Measurements from ENCODE around the gene PCLO. TPM values are rescaled to one million over a fixed set of nuclear protein-coding genes. Genes with fewer than 3 reads are reported as not detected.

PCLO gene
- total and polyA plus RNA-seq, 2 of the 8 experiments (the other 6 are each of a cell fraction or from before 2014, with no cell fraction given), result 1.5 to 3.2 TPM

- Histone ChIP-seq H2BK5ac (ENCODE audit: low read depth, low read length) (no peak overlapping the region), H2BK12ac (ENCODE audit: low read depth, low read length) (no peak overlapping the region), H3K9ac (replicated peaks in 1 of 4; ENCODE audit: extremely low read depth in 1 of 4, low read depth in 3 of 4, low read length in 3 of 4) (no peak overlapping the region), H2BK20ac (ENCODE audit: low read length) (no peak overlapping the region), H3K79me1 (ENCODE audit: low read depth, low read length) (no peaks in the 10 kb centered on the region), H2BK120ac (replicated peaks; ENCODE audit: low read depth, low read length) (no peak overlapping the region), H3K14ac (ENCODE audit: insufficient read length) (no peak overlapping the region), H2BK15ac (ENCODE audit: low read length) (no peak overlapping the region), H3K56ac (replicated peaks; ENCODE audit: insufficient read length, low read depth, low read length) (no peak overlapping the region), H4K91ac (replicated peaks; ENCODE audit: insufficient read length, low read length) (no peak overlapping the region), H3K27me3 (replicated peaks in 1 of 4; ENCODE audit: control insufficient read depth in 3 of 4, extremely low read depth in 1 of 4, insufficient read depth in 3 of 4, low read length in 3 of 4) (no peaks in the 10 kb centered on the region), H3K4me3 (ENCODE audit: extremely low read depth in 1 of 4, insufficient read depth in 2 of 4, low read depth in 3 of 4, low read length in 4 of 4) (no peak overlapping the region), H3K18ac (ENCODE audit: extremely low read depth, low read length) (no peak overlapping the region), H4K20me1 (replicated peaks in 1 of 2; ENCODE audit: control insufficient read depth in 1 of 2, insufficient read depth in 2 of 2, low read length in 2 of 2) (peaks cover 0 to 1% of the 10 kb centered on the region in 2 experiments), H3K4me2 (ENCODE audit: insufficient read depth in 1 of 2, low read depth in 2 of 2, low read length in 2 of 2) (no peak overlapping the region), H4K8ac (ENCODE audit: extremely low read depth, insufficient read depth, low read length) (no peak overlapping the region), H2AFZ (ENCODE audit: low read length) (0 out of 2 replicates have a peak overlapping the region, but pooled peaks have one; percentile 9), H3K36me3 (ENCODE audit: control insufficient read depth in 2 of 4, insufficient read depth in 4 of 4, low read length in 3 of 4) (no peaks in the 10 kb centered on the region), H3K79me2 (ENCODE audit: control insufficient read depth in 1 of 2, insufficient read depth in 2 of 2, low read length in 2 of 2) (no peaks in the 10 kb centered on the region), H3K9me3 (ENCODE audit: insufficient read depth in 2 of 2, low read depth in 1 of 2, low read length in 1 of 2) (no peaks in the 10 kb centered on the region), H4K5ac (ENCODE audit: insufficient read length, low read depth, low read length) (no peak overlapping the region), H3K23me2 (ENCODE audit: low read depth, low read length) (peaks cover 6% of the 10 kb centered on the region; the same call in 1 of the 2 replicates), H3K27ac (ENCODE audit: low read depth, low read length) (no peak overlapping the region), H3K23ac (ENCODE audit: insufficient read length) (no peak overlapping the region), H3K4ac (replicated peaks; ENCODE audit: insufficient read length, low read depth, low read length) (no peak overlapping the region), H2AK5ac (ENCODE audit: low read depth, low read length) (no peak overlapping the region), H3K4me1 (replicated peaks in 1 of 4; ENCODE audit: control insufficient read depth in 3 of 4, insufficient read depth in 4 of 4, low read length in 3 of 4) (no peaks in the 10 kb centered on the region; a peak in 2 of 7 replicates)
- 94% methylated on average over 1 of the region's 1 CpG; no CpG with 5 or more reads in 1 of the 2 experiments for WGBS, 2 experiments (ENCODE audit: extremely low coverage in 1 of 2, insufficient coverage in 1 of 2, insufficient read length in 1 of 2, insufficient replicate concordance in 2 of 2, low coverage in 1 of 2, low lambda C conversion rate in 2 of 2, missing lambda C conversion rate in 1 of 2)
- POLR2A ChIA-PET (ENCODE audit: partially characterized antibody), result no interaction called here
- no peak for FAIRE-seq
- CTCF ChIA-PET (ENCODE audit: partially characterized antibody), result interaction anchor here (0.7 kb wide), 1 partner anchor 551 kb away, joined by 3 read pairs; no protein-coding TSS in a partner anchor
- DNase-seq (ENCODE audit: low read depth in 1 of 2, low spot score in 2 of 2), result no peak
- TF ChIP-seq KDM4A (IDR thresholded peaks at IDR 0.05; ENCODE audit: low read depth, low read length, severe bottlenecking), result no peak
- no peak for TF ChIP-seq SP2 (IDR thresholded peaks at IDR 0.05; ENCODE audit: low read length)
- TF ChIP-seq PHF8 (conservative IDR thresholded peaks at IDR 0.05; ENCODE audit: low read depth, low read length), result no peak
- TF ChIP-seq KDM1A (IDR thresholded peaks at IDR 0.05; ENCODE audit: borderline replicate concordance, low read length), result no peak
Measured at GRCh38 chr7:83166781-83167180, 4.1 kb upstream of the PCLO start.
